Measurements from ENCODE around the gene CERS6.

DNA sequence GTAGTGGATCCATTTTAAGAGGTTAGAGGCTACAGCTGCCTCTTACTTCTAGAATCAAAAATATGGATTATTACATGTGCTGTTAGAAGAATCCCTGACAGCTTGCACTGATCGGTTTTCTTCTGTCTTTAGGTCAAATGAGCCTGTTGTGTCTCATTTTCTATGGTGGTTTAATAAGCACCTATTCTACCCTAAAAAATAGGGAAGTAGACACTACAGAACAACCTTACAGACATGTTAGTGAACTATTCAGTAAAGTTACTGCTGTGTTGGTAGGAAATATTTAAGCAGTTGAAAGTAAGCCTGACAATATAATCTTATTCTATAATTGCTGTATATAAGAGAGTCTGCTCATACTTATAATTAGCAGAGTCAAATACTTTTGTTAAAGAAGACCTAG is 177.8 kb downstream of the CERS6 start:
- no peak for TF ChIP-seq CTCF (IDR thresholded peaks at IDR 0.05)
- no peak for TF ChIP-seq POLR2A (IDR thresholded peaks at IDR 0.05)

Measured in body of pancreas (tissue), 4 donors.